ENCODE data around the gene C19orf38.

DNA sequence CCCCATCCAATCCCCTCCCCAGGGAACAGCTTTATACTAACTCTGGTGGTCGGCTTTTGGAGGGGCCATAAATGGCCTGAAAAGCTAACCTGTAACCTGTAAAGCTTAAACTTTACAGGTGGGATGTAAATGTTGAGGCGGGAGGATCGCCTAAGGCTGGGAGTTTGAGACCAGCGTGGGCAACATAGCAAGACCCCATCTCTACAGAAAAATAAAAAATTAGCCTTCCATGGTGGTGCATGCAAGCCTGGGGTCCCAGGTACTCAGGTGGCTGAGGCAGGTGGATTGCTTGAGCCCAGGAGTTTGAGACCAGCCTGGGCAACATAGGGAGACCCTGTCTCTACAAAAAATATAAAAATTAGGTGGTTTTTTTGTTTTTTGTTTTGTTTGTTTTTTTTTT lies 41.7 kb downstream of the C19orf38 start:
- TF ChIP-seq, protein P1, sequence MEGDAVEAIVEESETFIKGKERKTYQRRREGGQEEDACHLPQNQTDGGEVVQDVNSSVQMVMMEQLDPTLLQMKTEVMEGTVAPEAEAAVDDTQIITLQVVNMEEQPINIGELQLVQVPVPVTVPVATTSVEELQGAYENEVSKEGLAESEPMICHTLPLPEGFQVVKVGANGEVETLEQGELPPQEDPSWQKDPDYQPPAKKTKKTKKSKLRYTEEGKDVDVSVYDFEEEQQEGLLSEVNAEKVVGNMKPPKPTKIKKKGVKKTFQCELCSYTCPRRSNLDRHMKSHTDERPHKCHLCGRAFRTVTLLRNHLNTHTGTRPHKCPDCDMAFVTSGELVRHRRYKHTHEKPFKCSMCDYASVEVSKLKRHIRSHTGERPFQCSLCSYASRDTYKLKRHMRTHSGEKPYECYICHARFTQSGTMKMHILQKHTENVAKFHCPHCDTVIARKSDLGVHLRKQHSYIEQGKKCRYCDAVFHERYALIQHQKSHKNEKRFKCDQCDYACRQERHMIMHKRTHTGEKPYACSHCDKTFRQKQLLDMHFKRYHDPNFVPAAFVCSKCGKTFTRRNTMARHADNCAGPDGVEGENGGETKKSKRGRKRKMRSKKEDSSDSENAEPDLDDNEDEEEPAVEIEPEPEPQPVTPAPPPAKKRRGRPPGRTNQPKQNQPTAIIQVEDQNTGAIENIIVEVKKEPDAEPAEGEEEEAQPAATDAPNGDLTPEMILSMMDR (IDR thresholded peaks at IDR 0.05; ENCODE audit: low read depth, low read length): no peak
- no peak for TF ChIP-seq EZH2phosphoT487 (IDR thresholded peaks at IDR 0.05; ENCODE audit: low read depth)
